ENCODE data around the gene SLC2A11.

- no peak for TF ChIP-seq POLR2A (IDR thresholded peaks at IDR 0.05)
- TF ChIP-seq, protein P1, sequence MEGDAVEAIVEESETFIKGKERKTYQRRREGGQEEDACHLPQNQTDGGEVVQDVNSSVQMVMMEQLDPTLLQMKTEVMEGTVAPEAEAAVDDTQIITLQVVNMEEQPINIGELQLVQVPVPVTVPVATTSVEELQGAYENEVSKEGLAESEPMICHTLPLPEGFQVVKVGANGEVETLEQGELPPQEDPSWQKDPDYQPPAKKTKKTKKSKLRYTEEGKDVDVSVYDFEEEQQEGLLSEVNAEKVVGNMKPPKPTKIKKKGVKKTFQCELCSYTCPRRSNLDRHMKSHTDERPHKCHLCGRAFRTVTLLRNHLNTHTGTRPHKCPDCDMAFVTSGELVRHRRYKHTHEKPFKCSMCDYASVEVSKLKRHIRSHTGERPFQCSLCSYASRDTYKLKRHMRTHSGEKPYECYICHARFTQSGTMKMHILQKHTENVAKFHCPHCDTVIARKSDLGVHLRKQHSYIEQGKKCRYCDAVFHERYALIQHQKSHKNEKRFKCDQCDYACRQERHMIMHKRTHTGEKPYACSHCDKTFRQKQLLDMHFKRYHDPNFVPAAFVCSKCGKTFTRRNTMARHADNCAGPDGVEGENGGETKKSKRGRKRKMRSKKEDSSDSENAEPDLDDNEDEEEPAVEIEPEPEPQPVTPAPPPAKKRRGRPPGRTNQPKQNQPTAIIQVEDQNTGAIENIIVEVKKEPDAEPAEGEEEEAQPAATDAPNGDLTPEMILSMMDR (IDR thresholded peaks at IDR 0.05), result no peak
Observed at GRCh38 chr22:23859201-23859600, 1.5 kb downstream of the SLC2A11 start.
